NCI-H2171 (cell line): ENCODE data around the gene CAMTA1.
"Not testable (repeated sequence)": the region's sequence is repeated elsewhere in the genome, so short reads cannot be mapped to it uniquely, and the experiment has no call there.

Experiments
- DNase-seq: peaks from one replicate; lab custom pipeline; 2025; lab: John Stamatoyannopoulos, UW

CAMTA1 gene

GRCh38 chr1:7409278-7409677 is 624.0 kb downstream of the CAMTA1 start:
- no peak for DNase-seq

DNA sequence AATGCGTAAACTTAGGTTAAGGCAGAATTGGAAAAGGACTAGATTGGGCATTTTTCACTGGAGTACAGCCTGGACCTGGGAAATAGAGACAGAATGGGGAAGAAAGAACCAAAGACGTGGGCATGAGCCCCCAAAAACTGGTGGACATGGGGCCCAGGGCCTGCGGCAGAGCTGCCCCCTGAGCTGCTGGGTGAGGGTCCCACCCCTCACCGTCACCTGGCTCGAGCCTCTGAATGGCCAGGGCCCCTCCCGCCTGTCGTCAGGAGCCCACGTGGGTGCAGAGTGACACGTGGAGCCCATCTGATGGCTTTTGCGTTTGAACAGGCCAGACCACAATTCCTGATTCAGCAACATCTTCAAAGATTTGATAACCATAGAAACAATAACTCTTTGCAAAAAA is 624.9 kb downstream of the CAMTA1 start:
- no peak for DNase-seq

DNA sequence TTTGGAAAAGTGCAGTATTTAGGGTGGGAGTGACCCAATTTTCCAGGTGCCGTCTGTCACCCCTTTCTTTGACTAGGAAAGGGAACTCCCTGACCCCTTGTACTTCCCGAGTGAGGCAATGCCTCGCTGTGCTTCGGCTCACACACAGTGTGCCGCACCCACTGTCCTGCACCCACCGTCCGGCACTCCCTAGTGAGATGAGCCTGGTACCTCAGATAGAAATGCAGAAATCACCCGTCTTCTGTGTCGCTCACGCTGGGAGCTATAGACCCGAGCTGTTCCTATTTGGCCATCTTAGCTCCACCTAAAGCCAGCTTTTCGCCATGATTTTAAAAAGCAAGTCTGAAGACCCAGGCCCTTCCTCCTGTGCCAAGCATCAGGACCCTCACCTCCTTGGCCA is 632.4 kb downstream of the CAMTA1 start:
- DNase-seq = not testable (repeated sequence)

DNA sequence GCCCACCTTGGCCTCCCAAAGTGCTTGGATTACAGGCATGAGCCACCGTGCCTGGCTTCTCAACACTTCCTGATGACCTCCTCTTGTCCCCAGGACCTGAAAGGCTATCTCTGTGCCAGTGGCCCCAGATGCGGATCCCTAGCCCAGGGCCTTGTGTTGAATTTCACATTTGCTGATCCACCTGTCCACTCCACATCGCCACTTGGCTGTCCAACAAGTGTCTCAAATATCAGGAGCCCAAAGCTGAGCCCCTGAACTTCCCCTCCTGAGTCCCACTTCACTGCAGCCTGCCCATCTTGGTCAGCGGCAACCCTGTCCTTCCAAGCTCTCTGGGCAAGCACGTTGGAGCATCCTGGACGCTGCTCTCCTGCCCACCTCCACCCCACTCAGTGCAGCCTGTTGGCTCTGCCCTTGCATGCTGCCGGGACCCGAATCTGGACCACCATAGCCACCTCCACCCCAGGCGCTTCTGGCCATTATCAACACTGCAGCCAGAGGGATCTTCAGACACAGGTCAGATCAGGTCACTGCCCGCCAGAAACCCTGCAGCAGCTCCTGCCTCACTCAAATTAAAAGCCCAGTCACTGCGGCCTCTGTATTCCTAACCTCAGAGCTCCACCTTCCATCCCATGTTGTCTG is 633.3 kb downstream of the CAMTA1 start:
- DNase-seq = no peak

- DNase-seq = no peak
Measured at GRCh38 chr1:7420098-7420445, 634.8 kb downstream of the CAMTA1 start.

DNA sequence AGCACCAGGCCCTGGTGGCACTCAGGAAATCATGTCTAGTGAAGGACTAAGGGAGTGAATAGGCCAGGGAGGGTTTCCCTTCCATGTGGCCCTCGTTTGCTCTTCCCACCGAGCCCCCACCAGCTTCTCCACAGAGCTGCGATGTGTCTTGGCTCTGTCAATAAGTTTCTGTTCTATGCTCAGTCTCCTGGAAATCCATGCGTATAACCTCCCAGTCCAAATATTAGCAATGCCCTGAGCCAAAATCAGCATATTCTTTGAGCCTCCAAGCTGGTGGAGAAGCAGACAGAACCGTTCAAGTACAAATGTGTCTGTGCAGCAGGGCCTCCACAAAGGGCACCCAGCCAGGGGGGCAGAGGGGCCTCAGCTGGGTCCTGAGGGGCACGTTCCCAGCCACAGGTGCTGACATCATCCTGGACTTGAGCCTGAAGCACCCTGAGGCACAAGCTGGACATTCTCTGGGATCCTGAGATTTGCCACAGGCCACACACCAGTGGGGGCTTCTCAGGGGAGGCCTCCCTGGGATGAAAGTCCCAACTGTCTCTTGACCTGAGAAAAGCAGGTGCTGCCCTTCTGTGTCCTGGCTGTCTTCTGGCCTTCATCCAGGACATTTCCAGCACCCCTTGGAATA is 635.3 kb downstream of the CAMTA1 start:
- DNase-seq = no peak

GRCh38 chr1:7421471-7422075 is 636.3 kb downstream of the CAMTA1 start:
- no peak for DNase-seq

DNA sequence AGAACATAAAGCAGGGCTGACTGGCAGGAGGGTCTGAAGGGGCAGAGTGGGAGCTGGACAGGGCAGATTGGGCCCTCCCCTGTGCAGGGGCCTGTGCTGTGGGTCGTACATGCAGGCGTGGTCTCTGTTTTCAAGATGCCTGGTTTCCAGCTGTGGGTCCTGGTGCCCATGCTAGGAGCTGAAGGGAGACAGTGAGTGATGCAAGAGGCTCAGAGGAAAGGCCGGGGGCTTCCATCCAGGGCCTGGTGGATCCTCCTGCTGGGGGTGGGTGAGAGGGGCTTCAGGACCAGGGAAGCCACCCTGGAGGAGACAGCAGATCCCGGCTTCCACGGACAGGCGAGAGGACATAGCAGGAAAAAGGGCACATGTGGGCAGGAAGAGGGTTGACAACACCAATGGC is 636.8 kb downstream of the CAMTA1 start:
- DNase-seq = no peak

DNA sequence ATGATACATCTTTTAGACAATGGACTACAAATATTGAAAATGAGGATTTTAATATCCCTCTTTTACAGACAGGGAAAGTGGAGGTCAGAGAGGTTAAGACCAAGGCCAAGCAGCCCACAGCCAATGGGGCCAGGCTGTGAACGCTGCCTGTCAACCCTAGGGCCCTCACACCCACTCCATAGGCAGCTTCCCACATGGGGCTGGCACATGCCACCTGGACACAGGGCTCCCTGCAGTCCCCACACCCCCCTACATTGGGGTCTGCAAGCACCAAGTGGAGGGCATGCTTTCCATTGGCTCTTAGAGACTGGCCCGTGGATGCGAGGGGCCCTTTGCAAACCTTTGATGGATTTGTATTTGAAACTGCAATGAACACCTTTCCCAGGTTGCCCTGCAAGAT is 637.3 kb downstream of the CAMTA1 start:
- no peak for DNase-seq

DNA sequence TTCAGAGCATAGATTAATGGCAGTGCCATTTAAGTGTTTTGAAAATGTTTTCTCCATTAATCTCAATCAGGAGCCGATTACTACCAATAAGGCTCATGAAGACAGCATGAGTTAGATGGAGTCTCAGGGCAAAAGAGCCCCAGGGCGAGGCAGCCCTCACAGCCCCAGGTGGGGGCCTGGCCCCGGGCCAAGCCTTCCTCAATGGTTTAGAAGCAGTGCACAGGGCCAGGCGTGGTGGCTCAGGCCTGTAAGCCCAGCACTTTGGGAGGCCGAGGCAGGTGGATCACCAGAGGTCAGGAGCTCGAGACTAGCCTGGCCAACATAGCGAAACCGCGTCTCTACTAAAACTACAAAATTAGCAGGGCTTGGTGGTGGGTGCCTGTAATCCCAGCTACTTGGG is 637.7 kb downstream of the CAMTA1 start:
- no peak for DNase-seq

GRCh38 chr1:7424352-7424890 is 639.2 kb downstream of the CAMTA1 start:
- no peak for DNase-seq

GRCh38 chr1:7425229-7425628 is 640.0 kb downstream of the CAMTA1 start:
- no peak for DNase-seq

DNA sequence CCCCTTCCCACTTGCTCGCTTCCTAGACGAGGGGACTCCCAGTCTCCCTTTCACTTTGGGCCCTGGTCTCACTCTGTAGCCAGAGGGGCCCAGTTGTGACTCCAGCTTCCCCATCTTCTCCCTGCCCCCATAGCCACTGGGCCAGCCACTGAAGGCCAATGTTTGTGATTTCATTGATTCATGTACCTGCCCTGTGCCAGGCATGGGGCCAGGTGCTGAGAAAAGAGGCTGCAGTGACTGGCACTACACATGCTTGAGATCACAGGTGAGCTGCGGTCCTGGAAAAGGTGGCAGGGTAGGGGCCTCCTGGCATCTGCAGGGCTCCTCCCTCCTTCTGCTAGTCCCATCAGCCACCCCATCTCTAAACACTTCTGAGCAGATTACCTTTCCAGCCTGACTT is 640.5 kb downstream of the CAMTA1 start:
- DNase-seq = no peak

GRCh38 chr1:7426780-7427604 is 641.7 kb downstream of the CAMTA1 start:
- DNase-seq = no peak

GRCh38 chr1:7427605-7428300 is 642.5 kb downstream of the CAMTA1 start:
- DNase-seq = no peak

DNA sequence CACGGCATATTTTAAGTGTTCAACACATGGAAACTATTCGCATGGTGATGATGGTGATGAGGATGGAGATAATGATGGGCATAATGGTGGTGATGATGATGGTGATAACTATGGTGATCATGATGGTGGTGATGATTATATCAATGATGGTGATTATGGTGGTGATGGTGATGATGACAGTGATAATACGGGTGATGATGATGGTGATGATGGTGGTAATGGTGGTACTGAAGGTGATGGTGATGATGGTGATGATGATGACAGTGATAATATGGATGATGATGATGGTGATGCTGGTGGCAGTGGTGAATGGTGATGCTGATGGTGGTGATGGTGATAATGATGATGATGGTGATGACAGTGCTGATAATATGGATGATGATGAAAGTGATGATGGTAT is 644.0 kb downstream of the CAMTA1 start:
- DNase-seq = no peak

DNA sequence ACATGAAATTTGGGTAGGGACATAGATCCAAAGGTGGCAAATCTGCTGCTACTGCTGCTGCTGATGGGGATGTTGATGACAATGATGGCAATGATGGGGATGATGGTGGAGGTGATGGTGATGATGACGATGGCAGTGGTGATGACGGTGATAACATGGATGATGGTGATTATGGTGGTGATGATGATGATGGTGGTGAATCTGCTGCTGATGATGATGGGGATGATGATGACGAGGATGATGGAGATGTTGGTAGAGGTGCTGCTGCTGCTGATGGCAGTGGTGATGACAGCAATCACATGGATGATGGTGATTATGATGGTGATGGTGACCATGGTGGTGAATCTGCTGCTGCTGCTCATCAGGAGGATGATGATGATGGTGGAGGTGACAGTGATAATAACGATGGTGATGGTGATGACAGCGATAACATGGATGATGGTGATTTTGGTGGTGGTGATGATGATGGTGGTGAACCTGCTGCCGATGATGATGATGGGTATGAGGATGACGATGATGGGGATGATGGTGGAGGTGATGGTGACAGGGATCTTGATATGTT is 644.9 kb downstream of the CAMTA1 start:
- DNase-seq = no peak

DNA sequence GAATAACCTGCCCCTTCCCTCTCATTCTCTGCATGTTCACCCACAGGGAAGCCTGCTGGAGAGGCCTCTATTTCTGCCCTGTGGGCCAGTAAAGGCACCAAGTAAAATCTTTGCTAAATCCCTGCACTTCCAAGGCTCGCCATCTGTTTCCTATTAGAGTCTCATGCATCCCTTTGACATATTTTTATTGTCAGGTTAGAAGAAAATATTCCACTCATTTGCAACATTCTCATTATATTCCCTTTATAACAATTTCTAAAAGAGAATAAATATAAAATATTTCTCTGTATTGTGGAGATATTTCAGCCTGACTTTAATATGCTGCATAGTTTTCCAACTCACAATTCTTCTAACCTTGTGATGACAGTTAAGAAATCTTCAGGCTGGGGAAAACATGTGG is 645.4 kb downstream of the CAMTA1 start:
- no peak for DNase-seq

- peak; percentile 13 for DNase-seq
Measured at GRCh38 chr1:7432102-7432899, 647.0 kb downstream of the CAMTA1 start.

DNA sequence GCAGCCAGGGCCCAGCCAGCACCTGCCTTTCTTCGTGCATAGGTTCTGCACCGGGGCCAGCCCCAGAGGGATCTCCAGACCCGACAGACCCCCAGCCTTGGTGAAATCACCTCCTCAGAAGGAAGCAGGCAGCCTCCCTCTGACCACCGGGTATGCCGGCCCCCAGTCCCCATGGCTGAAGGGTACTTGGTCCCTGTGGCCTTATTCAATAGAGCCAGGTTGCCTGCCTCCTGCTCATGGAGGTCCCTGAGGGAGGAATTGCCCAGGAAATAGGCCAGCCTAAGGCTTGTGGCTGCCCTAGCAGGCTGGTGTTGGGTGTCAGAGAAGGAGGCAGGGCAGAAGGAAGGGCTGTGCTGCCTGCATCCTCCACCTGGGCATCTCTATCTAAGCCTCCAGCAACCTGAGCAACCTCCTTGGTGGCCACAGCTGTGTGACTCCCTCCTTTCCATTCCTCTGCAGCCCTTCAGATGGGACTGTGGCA is 647.7 kb downstream of the CAMTA1 start:
- DNase-seq = peak; percentile 15

DNA sequence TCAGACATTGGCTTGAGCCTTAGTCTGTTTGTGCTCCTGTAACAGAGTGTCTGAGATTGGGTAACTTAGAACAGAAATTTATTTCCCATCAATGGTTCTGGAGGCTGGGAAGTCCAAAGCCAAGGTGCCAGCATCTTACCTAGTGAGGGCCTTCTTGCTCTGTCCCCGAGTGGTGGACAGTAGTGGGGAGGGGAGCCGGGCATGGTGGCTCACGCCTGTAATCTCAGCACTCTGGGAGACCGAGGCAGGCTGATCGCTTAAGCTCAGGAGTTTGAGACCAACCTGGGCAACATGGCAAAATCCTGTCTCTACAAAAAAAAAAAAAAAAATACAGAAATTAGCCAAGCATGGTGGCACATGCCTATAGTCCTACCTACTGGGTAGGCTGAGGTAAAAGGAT is 649.3 kb downstream of the CAMTA1 start:
- no peak for DNase-seq
